ENCODE data around the gene GBA2.

The GBA2 gene

GRCh38 chr9:35725362-35725761, 23.7 kb downstream of the GBA2 start:
- no peak for TF ChIP-seq CTCF (IDR thresholded peaks at IDR 0.05; ENCODE audit: borderline replicate concordance, control extremely low read depth, extremely low read depth, insufficient read depth, missing control alignments)
- DNase-seq (ENCODE audit: low spot score) = no peak
- in situ Hi-C loops (cut with MboI; ENCODE audit: low sequenced_read_pairs, unreplicated experiment) = no loop called here

GRCh38 chr9:35723908-35724307, 25.1 kb downstream of the GBA2 start:
- no peak for DNase-seq (ENCODE audit: low spot score)
- in situ Hi-C loops (cut with MboI; ENCODE audit: low sequenced_read_pairs, unreplicated experiment) = no loop called here
- no peak for TF ChIP-seq CTCF (IDR thresholded peaks at IDR 0.05; ENCODE audit: borderline replicate concordance, control extremely low read depth, extremely low read depth, insufficient read depth, missing control alignments)

- TF ChIP-seq CTCF (IDR thresholded peaks at IDR 0.05; ENCODE audit: borderline replicate concordance, control extremely low read depth, extremely low read depth, insufficient read depth, missing control alignments) = no peak
- DNase-seq (ENCODE audit: low spot score) = no peak
- in situ Hi-C loops (cut with MboI; ENCODE audit: low sequenced_read_pairs, unreplicated experiment) = no loop called here
Observed at GRCh38 chr9:35723426-35723825, 25.6 kb downstream of the GBA2 start.

GRCh38 chr9:35719546-35719945, 29.5 kb downstream of the GBA2 start:
- in situ Hi-C loops (cut with MboI; ENCODE audit: low sequenced_read_pairs, unreplicated experiment) = no loop called here
- no peak for TF ChIP-seq CTCF (IDR thresholded peaks at IDR 0.05; ENCODE audit: borderline replicate concordance, control extremely low read depth, extremely low read depth, insufficient read depth, missing control alignments)
- no peak for DNase-seq (ENCODE audit: low spot score)

GRCh38 chr9:35718721-35719511, 30.1 kb downstream of the GBA2 start:
- DNase-seq (ENCODE audit: low spot score) = no peak
- in situ Hi-C loops (cut with MboI; ENCODE audit: low sequenced_read_pairs, unreplicated experiment) = no loop called here
- TF ChIP-seq CTCF (IDR thresholded peaks at IDR 0.05; ENCODE audit: borderline replicate concordance, control extremely low read depth, extremely low read depth, insufficient read depth, missing control alignments) = no peak

GRCh38 chr9:35717132-35717870, 31.7 kb downstream of the GBA2 start:
- no peak for TF ChIP-seq CTCF (IDR thresholded peaks at IDR 0.05; ENCODE audit: borderline replicate concordance, control extremely low read depth, extremely low read depth, insufficient read depth, missing control alignments)
- no peak for DNase-seq (ENCODE audit: low spot score)
- in situ Hi-C loops (cut with MboI; ENCODE audit: low sequenced_read_pairs, unreplicated experiment) = no loop called here
